PC-3 (cell line): ENCODE results near the gene C10orf95. TPM values are rescaled to one million over a fixed set of nuclear protein-coding genes. Genes with fewer than 3 reads are reported as not detected.
"Not testable (repeated sequence)": the region's sequence is repeated elsewhere in the genome, so short reads cannot be mapped to it uniquely, and the experiment has no call there.

ENCODE experiments used
- ATAC-seq: fragments of 200-7000 bp; cut with Tn5 transposase; 2 replicates; pipeline ENCODE4 v1.9.1; 2020; ENCODE audit warnings: mild to moderate bottlenecking, moderate library complexity
- BruUV-seq: library from RNA; stranded (reverse); fragments of 400-500 nt; replicated peaks from 2 replicates; lab custom pipeline; 2021; lab: Mats Ljungman, UMichigan
- CTCF ChIA-PET: fragments of 300-600 bp; sonication (Branson Sonifier 250); formaldehyde crosslinking; loops from one replicate; lab custom pipeline; 2022; ENCODE audit warnings: antibody characterized with exemption; lab: Charles Lee
- POLR2A ChIA-PET: fragments of 300-600 bp; sonication (Branson Sonifier 250); formaldehyde crosslinking; loops from one replicate; lab custom pipeline; 2022; ENCODE audit warnings: antibody characterized with exemption; ENCODE audit not compliant: unreplicated experiment; lab: Charles Lee
- DNase-seq: peaks from one replicate; pipeline ENCODE4 v3.0.0-alpha.2; 2015
- H2AFZ ChIP-seq: fragments of 300-600 bp; sonication (generic); 2 replicates; pipeline ENCODE4 v1.6.0; 2016; ENCODE audit warnings: antibody characterized with exemption, low read length
- H3F3A ChIP-seq: fragments of 300-600 bp; sonication (generic); one replicate; pipeline ENCODE4 v1.6.0; 2017; ENCODE audit warnings: antibody characterized with exemption, low read length, control low read depth, mild to moderate bottlenecking; ENCODE audit not compliant: unreplicated experiment
- H3K27ac ChIP-seq: fragments of 300-600 bp; sonication (generic); 2 replicates; pipeline ENCODE4 v1.5.1; 2016; ENCODE audit warnings: mild to moderate bottlenecking, low read length
- H3K27me3 ChIP-seq: fragments of 300-600 bp; sonication (generic); 2 replicates; pipeline ENCODE4 v1.6.1; 2016; ENCODE audit warnings: low read length, mixed read lengths
- H3K36me3 ChIP-seq: fragments of 300-600 bp; sonication (generic); 2 replicates; pipeline ENCODE4 v1.6.1; 2016; ENCODE audit warnings: low read depth, mixed run types, low read length, mixed read lengths
- H3K4me1 ChIP-seq: fragments of 300-600 bp; sonication (generic); 2 replicates; pipeline ENCODE4 v1.5.1; 2016; ENCODE audit warnings: low read length; ENCODE audit not compliant: insufficient read depth
- H3K4me2 ChIP-seq: fragments of 300-600 bp; sonication (generic); 2 replicates; pipeline ENCODE4 v1.6.0; 2016; ENCODE audit warnings: low read length
- H3K4me3 ChIP-seq: fragments of 300-600 bp; sonication (generic); 2 replicates; pipeline ENCODE4 v1.5.1; 2016; ENCODE audit warnings: mild to moderate bottlenecking, low read length, mixed read lengths
- H3K79me2 ChIP-seq: fragments of 300-600 bp; sonication (generic); 2 replicates; pipeline ENCODE4 v1.6.1; 2017; ENCODE audit warnings: low read length, mixed read lengths
- H3K9ac ChIP-seq: fragments of 300-600 bp; sonication (generic); 2 replicates; pipeline ENCODE4 v1.6.0; 2016; ENCODE audit warnings: mild to moderate bottlenecking, low read length
- H3K9me2 ChIP-seq: fragments of 300-600 bp; sonication (generic); replicated peaks from 2 replicates; pipeline ENCODE4 v1.6.1; 2016; ENCODE audit warnings: mixed run types, low read length, mixed read lengths
- H3K9me3 ChIP-seq: fragments of 300-600 bp; sonication (generic); 2 replicates; pipeline ENCODE4 v1.6.1; 2016; ENCODE audit warnings: low read length, mixed read lengths
- H4K20me1 ChIP-seq: fragments of 300-600 bp; sonication (generic); 2 replicates; pipeline ENCODE4 v1.6.1; 2016; ENCODE audit warnings: low read length, mixed read lengths
- CTCF ChIP-seq: fragments of 300-600 bp; sonication (generic); conservative IDR thresholded peaks from 2 replicates; pipeline ENCODE4 v1.5.1; 2017; ENCODE audit warnings: antibody characterized with exemption, low read depth, mild to moderate bottlenecking, low read length
- EZH2 ChIP-seq: fragments of 300-600 bp; sonication (generic); IDR thresholded peaks from one replicate; pipeline ENCODE4 v1.6.1; 2017; ENCODE audit warnings: antibody characterized with exemption, mild to moderate bottlenecking, low read length; ENCODE audit not compliant: unreplicated experiment
- EZH2phosphoT487 ChIP-seq: fragments of 300-600 bp; sonication (generic); IDR thresholded peaks from 2 replicates; pipeline ENCODE4 v1.6.1; 2018; ENCODE audit warnings: mild to moderate bottlenecking, antibody characterized with exemption, low read length, borderline replicate concordance
- intact Hi-C: fragments of 100-400 bp; cut with micrococcal nuclease; formaldehyde crosslinking; loops from 2 replicates; pipeline ENCODE4 v1.9.0; 2023
- total RNA-seq: library from RNA; depleted of rRNA; stranded (reverse); fragments of >200 nt; gene quantifications from 2 replicates; pipeline ENCODE4 v1.2.3, GENCODE V29; 2014

Gene C10orf95
- total RNA-seq, 1 experiment from 2014 or later: 1.9 TPM

GRCh38 chr10:102457591-102458150 lies 6.3 kb upstream of the C10orf95 start:
- Histone ChIP-seq H3K79me2 (peaks cover 10% of the 10 kb centered on the region), H3K27me3 (no peaks in the 10 kb centered on the region), H3K27ac (no peak overlapping the region), H3K4me1 (peaks cover 13% of the 10 kb centered on the region; the same call in 1 of the 2 replicates), H3K9me3 (no peaks in the 10 kb centered on the region), H4K20me1 (no peaks in the 10 kb centered on the region), H3K36me3 (peaks cover 1% of the 10 kb centered on the region; the same call in 1 of the 2 replicates), H3K9ac (no peak overlapping the region), H3F3A (no peaks in the 10 kb centered on the region), H3K9me2 (no peaks in the 10 kb centered on the region), H3K4me3 (no peak overlapping the region), H3K4me2 (no peak overlapping the region), H2AFZ (no peak overlapping the region)
- ATAC-seq: no peak
- CTCF ChIA-PET: no interaction called here
- TF ChIP-seq CTCF: no peak
- no peak for TF ChIP-seq EZH2phosphoT487
- no peak for TF ChIP-seq EZH2
- DNase-seq: no peak
- no TSS peak for BruUV-seq
- POLR2A ChIA-PET: no interaction called here
- intact Hi-C loops: no loop called here

- no peak overlapping the region for H3K4me2 ChIP-seq
- CTCF ChIA-PET: no interaction called here
- peaks cover 5% of the 10 kb centered on the region; the same call in 1 of the 2 replicates for H3K36me3 ChIP-seq
- peaks cover 26% of the 10 kb centered on the region for H3K79me2 ChIP-seq
- intact Hi-C loops: no loop called here
- H3K9me2 ChIP-seq: no peaks in the 10 kb centered on the region
- H3K4me1 ChIP-seq: peaks cover 16% of the 10 kb centered on the region
- no peaks in the 10 kb centered on the region for H3K9me3 ChIP-seq
- BruUV-seq: no TSS peak
- no peak overlapping the region for H3K27ac ChIP-seq
- no peak overlapping the region for H3K4me3 ChIP-seq
- ATAC-seq (no peak), DNase-seq (no peak)
- H3F3A ChIP-seq: no peaks in the 10 kb centered on the region
- H3K9ac ChIP-seq: no peak overlapping the region
- 0 out of 2 replicates have a peak, but pooled peaks cover 4% of the 10 kb centered on the region for H4K20me1 ChIP-seq
- H3K27me3 ChIP-seq: no peaks in the 10 kb centered on the region
- POLR2A ChIA-PET: no interaction called here
- TF ChIP-seq EZH2phosphoT487 (no peak), CTCF (no peak)
- no peak overlapping the region for H2AFZ ChIP-seq
These were observed 4.6 kb upstream of the C10orf95 start for GRCh38 chr10:102455893-102456471.

GRCh38 chr10:102454662-102455487 lies 3.5 kb upstream of the C10orf95 start:
- Histone ChIP-seq H3K4me1 (peaks cover 16% of the 10 kb centered on the region), H3K79me2 (peaks cover 29% of the 10 kb centered on the region)
- H3K9ac ChIP-seq, H3K27ac ChIP-seq, H3K9me3 ChIP-seq, DNase-seq, CTCF ChIA-PET, H3K4me3 ChIP-seq, intact Hi-C loops, POLR2A ChIA-PET, H3F3A ChIP-seq, BruUV-seq, H4K20me1 ChIP-seq, H3K9me2 ChIP-seq, H3K4me2 ChIP-seq, H2AFZ ChIP-seq, H3K27me3 ChIP-seq, ATAC-seq, H3K36me3 ChIP-seq: not testable (repeated sequence)
